ENCODE measurements around the gene ANKRD13A.

ANKRD13A gene

DNA sequence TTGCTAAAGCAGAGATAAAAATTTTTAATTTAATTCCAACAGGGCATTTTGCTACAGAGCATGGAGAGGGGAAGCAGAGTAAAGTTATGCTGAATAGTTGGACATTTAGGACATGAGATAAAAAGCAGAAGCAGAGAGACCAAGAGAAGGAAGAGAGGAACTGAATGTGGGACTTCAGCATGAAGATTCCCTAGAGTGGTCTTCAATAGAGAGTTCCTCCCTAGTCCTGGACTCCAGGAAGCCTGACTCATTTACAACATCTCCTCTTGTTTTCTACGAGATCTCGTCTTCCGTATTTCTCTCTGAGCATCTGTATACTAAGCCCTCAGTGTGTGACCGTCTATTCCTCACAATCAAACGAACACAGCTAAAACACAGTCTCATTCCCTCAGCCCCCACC lies 89.7 kb downstream of the ANKRD13A start:
- no peak for DNase-seq

All from NCI-H2081 (cell line).